Sciatic nerve (tissue), 2 donors: ENCODE results near the gene BTD. TPM values are rescaled to one million over a fixed set of nuclear protein-coding genes. Genes with fewer than 3 reads are reported as not detected.
A peak's percentile ranks its signal among the peaks of the same experiment; 100 is the strongest.
"Not testable (repeated sequence)": the region's sequence is repeated elsewhere in the genome, so short reads cannot be mapped to it uniquely, and the experiment has no call there.

ENCODE experiments used
- ATAC-seq: fragments of 200-7000 bp; cut with Tn5 transposase; one replicate; pipeline ENCODE4 v1.9.1; 2020; ENCODE audit warnings: mild to moderate bottlenecking, moderate library complexity
- DNase-seq: peaks from one replicate; pipeline ENCODE4 v3.0.0-alpha.2; 2020; ENCODE audit warnings: low spot score
- intact Hi-C: fragments of 100-400 bp; cut with DNase I; formaldehyde crosslinking; loops from one replicate; pipeline ENCODE4 v1.14.2; 2022
- total RNA-seq: library from RNA; stranded (reverse); fragmentation: NEBNext Ultra II Directional; extraction: Animal tissue kit (Norgen Biotek cat#: 25700); gene quantifications from one replicate; pipeline ENCODE4 v1.2.1, GENCODE V29; 2021
- donor health status: DM: no; HTN: no; CAD: no.
- donor health status: DM: no; HTN: no; CAD: no.

The BTD gene
- total RNA-seq, 1 donor from 2014 or later: 22.5 TPM

DNA sequence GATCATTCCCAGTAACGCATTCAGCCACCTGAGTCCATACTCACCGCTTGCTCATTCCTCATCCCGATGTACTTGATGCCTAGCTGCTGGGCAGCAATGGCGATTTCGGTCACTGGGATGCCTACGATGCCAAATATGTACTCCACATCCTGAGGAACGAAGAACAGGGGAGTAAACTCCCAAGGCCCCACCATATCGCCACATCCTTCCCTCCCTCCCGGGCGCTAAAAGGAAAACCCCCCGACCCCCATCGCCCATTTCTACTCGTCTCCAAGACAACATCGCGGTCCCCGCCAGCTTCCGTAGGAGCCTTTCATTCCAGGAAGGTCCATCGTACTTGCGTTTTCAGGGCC lies 523 bp upstream of the BTD start:
- DNase-seq: no peak
- peak; percentile 46 for ATAC-seq
- intact Hi-C loops: no loop called here

DNA sequence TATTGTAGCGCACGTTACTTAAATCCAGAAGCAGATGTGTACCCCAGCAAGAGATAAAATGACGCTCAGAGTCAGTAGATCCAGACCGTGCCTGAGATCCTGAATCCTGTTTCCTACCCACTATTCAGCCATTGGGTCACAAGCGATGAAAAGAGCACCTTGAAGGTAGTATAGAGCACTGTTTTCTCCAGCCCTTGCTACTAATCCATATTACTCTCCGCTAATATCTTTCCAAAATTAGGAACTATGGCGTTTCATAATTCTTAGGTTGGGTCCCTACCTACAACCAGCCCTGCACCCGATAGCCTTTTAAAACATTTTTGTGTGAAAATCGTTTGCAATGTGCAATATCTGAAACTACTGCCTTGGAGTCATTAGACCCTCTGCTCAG lies 596 bp downstream of the BTD start:
- DNase-seq (no peak), ATAC-seq (peak; percentile 6)
- intact Hi-C loops: no loop called here

DNA sequence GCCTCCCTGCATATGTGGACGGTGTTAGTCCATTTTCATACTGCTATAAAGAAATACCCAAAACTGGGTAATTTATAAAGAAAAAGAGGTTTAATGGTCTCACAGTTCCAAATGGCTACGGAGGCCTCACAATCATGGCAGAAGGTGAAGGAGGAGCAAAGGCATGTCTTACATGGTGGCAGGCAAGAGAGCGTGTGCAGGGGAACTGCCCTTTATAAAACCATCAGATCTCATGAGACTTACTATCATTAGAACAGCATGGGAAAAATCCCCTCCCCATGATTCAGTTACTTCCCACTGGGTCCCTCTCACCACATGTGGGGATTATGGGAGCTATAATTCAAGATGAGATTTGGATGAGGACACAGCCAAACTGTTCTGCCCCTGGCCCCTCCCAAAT lies 1.3 kb downstream of the BTD start:
- intact Hi-C loops, ATAC-seq, DNase-seq: not testable (repeated sequence)

DNA sequence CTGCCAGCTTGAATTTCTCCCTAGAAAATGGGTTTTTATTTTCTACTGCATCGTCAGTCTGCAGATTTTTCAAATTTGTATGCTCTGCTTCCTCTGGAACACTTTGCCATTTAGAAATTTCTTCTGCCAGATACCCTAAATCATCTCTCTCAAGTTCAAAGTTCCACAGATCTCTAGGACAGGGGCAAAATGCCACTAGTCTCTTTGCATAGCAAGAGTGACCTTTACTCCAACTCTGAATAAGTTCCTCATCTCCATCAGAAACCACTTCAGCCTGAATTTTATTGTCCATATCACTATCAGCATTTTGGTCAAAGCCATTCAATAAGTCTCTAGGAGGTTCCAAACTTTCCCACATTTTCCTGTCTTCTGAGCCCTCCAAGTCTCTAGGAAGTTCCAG lies 3.0 kb downstream of the BTD start:
- DNase-seq, intact Hi-C loops, ATAC-seq: not testable (repeated sequence)

DNA sequence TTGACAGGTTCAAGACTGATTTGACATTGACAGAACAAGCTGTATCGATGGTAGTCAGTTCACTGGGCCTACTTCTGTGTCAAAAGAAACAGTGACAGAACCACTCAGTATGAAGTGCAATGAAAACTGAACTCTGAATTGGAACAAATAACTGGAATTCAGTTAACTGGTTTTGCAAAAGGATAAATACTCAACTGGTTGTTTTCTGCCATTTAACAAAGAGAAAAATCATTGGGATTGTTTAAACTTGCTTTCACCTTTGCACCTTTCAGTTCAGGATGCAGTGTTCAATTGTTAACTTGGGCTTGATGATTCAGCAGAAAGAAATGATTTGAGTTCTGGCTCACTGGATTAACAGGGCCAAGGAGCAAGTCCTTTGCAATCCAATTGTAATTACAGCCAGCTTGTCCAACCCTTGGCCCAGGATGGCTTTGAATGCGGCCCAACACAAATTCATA lies 4.9 kb downstream of the BTD start:
- DNase-seq (no peak), ATAC-seq (no peak)
- intact Hi-C loops: no loop called here

DNA sequence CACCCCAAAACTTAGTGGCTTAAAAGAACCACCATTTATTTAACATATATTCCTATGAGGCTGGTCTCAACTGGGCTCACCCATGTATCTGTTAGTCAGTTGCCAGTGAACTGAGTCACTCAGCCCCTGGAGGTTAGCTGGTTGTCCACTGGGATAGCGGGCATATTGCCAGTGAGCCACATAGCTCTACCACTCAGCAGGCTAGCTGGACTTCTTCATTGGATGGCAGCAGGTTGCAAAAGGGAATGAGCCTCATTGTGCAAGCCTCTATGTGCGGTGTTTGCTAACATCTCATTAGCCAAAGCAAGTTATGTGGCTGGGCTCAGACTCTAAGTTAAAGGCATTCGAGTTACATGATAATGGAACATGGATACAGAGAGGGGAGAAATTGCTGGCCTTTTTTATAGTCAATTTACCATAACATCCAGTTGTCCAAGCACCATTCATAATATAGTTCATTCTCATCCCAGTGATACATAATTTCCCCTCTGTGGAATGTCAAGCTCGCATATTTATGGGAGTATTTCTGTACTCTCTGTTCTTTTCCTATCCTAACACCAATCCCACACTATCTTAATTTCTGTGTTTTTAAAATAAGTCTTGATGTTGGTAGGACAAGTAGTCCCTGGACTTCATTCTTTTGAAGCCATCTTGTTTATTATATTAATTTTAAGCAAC lies 8.7 kb downstream of the BTD start:
- ATAC-seq (peak; percentile 35), DNase-seq (no peak)
- intact Hi-C loops: no loop called here

DNA sequence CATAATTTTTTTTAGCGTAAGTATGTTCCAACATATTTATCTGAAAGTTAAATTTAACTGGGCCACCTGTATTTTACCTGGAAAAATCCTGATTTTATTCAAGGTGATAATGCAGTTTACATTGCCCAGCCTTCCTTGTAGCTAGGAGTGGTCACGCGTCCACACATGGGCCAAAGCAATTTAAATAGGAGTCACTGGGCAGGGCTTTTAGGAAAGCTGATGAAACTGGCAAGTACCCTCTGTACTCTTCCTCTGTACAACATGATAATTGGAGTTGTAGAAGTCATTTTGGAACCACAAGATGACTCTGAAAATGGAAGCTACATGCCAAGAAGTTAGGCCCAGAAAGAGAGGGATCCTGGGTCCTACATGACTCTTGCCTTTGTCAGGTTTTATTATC lies 9.5 kb downstream of the BTD start:
- intact Hi-C loops: no loop called here
- ATAC-seq (no peak), DNase-seq (no peak)

DNA sequence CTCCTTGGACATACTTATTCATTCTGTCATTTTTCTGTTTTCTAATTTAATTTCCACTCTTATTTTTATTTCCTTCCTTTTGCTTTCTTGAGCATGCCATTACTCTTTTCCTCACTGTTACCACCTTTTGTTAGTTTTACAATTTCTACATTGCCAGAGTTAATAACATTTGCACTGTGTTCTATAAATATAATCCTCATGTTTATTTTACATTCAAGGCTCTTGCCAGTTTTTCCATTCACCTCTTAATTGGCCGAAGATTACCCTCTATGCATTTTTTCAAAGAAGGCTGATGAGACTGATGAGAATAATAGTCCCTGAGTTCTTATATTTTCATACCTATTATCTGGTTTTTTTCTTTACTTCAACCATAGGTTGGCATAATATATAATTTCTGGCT lies 10.5 kb downstream of the BTD start:
- DNase-seq (no peak), ATAC-seq (no peak)
- intact Hi-C loops: no loop called here

DNA sequence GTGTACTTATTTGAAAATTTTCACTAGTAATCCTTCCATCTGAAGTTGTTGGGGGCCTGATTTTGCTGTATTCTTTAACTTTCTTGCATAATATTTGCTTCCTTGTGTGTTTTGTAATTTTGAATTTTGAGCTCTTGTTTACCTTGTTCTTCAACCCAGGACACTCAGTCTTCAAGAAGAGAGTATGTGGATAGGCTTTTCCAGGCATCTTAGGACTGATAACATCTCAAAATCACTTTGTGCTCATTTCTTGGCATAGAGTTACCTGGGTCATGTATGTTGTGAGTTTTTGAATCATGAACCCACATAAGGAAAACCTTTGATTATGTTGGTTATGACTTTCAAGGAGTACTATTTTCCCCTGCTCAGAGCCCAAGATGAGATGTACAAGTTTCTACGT lies 13.4 kb downstream of the BTD start:
- intact Hi-C loops: no loop called here
- ATAC-seq: no peak
- no peak for DNase-seq

DNA sequence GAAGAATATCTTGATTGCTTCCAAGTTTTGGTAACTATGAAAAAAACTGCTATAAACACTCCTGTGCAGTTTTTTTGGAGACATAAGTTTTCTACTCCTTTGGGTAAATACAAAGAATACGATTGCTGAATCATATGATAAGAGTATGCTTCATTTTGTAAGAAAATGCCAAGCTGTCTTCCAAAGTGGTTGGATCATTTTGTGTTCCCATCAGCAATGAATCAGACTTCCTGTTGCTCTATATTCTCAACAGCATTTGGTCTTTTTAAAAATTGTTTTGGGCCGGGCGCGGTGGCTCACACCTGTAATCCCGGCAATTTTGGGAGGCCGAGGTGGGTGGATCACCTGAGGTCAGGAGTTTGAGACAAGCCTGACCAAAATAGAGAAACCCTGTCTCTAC lies 14.5 kb downstream of the BTD start:
- DNase-seq (no peak), ATAC-seq (no peak)
- intact Hi-C loops: no loop called here

DNA sequence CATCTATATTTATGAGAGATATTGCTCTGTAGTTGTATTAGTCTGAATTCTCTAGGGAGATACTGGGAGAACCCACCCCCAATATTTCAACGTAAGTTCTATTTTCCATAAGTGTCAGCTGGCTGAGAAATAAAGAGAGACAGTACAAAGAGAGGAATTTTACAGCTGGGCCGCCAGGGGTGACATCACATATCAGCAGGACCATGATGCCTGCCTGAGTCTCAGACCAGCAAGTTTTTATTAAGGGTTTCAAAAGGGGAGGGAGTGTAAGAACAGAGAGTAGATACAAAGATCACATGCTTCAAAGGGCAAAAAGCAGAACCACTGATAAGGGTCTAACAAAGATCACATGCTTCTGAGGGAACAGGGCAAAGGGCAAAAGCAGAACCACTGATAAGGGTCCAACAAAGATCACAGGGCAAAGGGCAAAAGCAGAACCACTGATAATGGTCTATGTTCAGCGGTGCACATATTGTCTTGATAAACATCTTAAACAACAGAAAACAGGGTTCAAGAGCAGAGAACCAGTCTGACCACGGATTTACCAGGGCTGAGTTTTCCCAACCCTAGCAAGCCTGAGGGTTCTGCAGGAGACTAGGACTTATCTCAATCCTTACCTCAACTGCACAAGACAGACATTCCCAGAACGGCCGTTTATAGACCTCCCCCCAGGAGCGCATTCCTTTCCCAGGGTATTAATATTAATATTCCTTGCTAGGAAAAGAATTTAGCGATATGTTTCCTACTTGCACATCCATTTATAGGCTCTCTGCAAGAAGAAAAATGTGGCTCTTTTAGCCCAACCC lies 18.3 kb downstream of the BTD start:
- intact Hi-C loops: loop anchor here (10.0 kb wide), 1 partner anchor 625 kb away; no protein-coding TSS in a partner anchor
- ATAC-seq, DNase-seq: not testable (repeated sequence)

DNA sequence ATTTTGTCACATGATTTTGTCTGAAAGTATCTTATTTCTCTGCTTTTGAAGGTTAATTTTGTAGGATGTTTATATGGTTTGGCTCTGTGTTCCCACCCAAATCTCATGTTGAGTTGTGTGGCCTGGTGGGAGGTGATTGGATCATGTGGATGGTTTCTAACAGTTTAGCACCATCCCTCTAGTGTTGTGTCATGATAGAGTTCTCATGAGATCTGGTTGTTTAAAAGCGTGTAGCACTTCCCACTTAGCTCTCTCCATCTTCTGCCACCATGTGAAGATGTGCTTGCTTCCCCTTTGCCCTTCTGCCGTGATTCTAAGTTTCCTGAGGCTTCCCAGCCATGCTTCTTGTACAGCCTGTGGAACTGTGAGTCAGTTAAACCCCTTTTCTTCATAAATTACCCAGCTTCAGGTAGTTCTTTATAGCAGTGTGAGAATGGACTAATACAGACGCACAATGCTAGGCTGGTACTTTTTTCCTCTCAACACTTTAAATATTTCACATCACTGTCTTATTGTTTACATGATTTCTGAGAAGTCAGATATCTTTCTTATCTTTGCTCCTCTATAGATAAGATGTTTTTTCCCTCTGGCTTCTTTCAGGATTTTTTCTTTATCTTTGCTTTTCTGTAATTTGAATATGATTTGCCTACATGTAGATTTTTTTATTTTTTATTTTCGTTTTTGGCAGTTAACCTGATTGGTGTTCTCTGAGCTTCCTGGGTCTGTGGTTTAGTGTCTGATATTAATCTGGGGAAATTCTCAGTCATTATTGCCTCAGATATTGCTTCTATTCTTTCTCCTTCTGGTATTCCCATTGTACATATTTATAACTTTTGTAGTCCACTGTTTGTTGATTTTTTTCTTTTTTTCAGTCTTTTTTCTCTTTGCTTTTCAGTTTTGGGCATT lies 22.2 kb downstream of the BTD start:
- ATAC-seq: no peak
- no peak for DNase-seq
- intact Hi-C loops: loop anchor here (10.0 kb wide), 1 partner anchor 621 kb away; no protein-coding TSS in a partner anchor

DNA sequence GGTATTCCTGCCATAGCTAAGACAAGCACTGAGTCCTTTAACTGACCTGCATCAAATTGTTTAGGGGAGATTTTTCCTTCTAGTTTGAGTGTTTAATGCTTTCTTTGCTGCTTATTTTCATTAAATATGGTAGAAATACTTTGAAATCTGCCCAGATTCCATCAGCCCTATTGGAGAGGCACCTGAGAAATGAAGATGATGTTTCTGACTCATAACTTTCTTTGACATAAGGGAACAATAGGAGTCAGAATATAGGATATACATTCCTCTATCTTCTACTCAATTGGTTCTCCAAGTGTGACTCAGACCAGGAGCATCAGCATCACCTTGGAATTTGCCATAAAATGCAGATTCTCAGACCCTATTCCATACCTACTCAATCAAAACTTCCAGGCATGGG lies 27.4 kb downstream of the BTD start:
- ATAC-seq (no peak), DNase-seq (no peak)
- intact Hi-C loops: loop anchor here (10.0 kb wide), 1 partner anchor 616 kb away; no protein-coding TSS in a partner anchor

DNA sequence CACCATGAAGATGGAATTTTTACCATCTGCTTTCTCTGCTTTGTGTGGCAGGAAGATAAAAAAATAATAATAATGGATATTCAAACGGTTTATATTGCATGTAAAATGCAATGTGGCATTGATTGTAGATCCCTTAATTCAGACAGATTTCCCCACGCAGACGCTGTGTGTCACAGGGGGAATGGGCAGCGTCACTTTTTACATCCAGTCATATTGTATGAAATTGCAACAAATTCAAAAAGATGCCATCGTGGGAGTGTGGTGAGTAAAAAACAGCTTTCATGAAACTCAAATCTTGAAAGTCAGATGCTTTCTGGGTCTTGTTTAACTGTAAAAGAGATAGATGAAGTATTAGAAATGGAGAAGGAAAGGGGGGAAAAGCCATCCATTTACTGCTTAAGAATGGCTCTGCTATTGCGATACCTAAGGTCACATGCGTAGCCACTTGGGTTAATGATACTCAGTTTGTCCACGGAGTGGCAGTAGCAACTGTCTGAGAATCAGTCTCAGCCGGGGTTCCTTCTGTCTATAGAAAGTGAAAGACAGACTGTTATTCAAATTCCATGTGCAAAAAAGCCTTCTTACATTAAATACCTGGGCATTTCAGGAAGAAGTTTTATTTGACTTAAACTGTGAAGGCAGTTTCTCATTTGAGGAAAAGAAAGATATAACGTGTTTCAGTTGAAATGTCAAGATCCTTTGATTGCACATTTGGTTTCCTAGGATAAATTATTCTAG lies 28.5 kb downstream of the BTD start:
- intact Hi-C loops: loop anchor here (10.0 kb wide), 1 partner anchor 615 kb away; no protein-coding TSS in a partner anchor

DNA sequence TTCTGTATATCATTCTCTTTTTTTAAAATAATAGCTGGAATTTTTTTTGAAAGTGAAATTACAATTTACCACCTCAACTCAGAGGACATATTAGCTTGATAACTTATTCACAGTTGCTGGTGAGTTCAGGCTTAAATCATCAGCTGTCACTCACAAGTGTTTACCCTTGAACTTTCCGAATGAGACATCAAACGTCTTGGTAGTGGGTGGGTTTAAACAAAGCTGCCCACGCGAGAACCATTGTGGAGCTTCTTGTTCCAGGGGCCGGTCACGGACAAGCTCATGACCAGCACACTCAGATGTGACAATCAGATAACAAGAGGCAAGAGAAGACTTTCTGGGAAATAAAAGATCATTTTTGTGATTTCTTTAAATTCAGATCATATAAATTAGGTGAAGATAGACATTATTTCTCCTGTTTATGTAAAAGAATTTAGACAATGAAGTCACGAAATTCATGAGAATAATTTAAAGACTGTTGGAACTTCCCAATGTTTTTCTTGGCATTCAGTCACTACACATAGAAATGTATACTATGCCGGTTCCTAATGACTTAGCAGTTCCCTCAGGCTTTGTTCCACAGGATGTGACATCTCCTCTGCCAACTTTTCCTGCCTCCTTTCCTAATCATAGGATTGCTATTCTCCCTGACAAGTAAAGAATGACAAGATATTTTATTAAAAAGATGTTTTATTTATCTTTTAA lies 29.3 kb downstream of the BTD start:
- DNase-seq: no peak
- intact Hi-C loops: no loop called here
- ATAC-seq: no peak

More for the DNA sequence above, 28.5 kb downstream of the BTD start:
- DNase-seq (peak; percentile 69), ATAC-seq (peak; percentile 93)

DNA sequence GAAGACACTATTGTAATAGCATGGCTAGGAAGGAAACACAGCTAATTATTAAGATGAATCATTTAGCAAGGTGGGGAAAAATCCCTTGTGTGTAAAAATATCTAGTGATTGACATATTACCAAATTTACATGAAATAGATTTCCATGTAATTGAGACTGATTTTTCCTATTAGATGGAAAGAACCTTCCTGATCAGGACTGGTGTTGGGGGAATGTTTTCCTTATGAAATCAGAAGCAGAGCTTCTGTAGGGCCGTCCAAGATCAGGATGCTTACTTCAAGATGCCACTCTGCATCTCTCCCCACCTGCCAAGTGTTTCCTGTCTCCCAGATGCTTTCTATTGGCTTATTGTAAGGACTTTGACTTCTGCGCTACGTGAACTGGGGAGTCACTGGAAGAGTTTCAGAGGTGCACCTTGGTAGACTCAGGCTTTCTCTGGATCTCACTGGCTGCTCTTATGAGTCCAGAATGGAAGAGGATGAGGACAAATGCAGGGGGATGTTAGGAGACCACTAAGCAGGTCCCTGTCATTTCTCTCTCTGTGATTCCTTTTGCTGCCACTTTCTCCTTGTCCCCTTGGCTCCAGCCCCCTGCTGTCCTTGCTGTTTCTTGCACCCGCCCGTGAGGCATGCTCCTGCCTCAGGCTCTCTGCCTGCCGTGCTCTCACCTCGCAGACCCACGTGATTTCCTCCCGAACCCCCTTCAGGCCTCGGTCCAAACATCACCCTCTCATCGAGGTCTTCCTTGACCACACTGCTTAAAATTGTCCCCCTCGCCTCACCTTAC lies 30.1 kb downstream of the BTD start:
- DNase-seq (no peak), ATAC-seq (no peak)
- intact Hi-C loops: no loop called here

DNA sequence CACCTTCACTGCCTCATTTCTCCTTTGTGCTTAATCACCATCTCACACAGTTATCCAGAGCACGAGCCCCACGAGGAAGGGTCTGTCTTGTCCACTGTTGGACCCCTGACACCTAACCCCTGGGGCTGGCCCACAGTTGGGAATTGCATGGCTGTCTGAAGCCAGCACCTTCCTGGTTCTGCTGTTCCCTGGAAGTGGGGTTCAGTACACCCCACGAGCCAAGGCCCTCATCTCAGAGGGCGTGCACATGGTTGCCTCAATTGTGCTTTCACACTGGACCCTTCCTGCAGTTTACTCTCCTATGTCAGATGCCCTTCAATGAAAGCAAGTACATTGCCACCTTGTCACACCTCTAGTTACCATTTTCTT lies 30.7 kb downstream of the BTD start:
- DNase-seq (no peak), ATAC-seq (no peak)
- intact Hi-C loops: no loop called here
